AG09319 (cell line): ENCODE measurements around the gene MYO7A.

Source experiments
- DNase-seq: peaks from one replicate; pipeline ENCODE4 v3.0.0-alpha.2; 2010; ENCODE audit warnings: low read depth; ENCODE audit errors: extremely low read depth
- CTCF ChIP-seq: IDR thresholded peaks from 2 replicates; pipeline ENCODE4 v1.5.1; 2011; ENCODE audit warnings: low read depth, mild to moderate bottlenecking, inconsistent platforms, low read length, moderate library complexity

Gene MYO7A

GRCh38 chr11:77232242-77232641, 104.2 kb downstream of the MYO7A start:
- no peak for TF ChIP-seq CTCF
- DNase-seq: no peak

- no peak for DNase-seq
These were observed 105.0 kb downstream of the MYO7A start for GRCh38 chr11:77233011-77233410.

GRCh38 chr11:77236901-77237300, 108.9 kb downstream of the MYO7A start:
- no peak for TF ChIP-seq CTCF
- DNase-seq: no peak

More at GRCh38 chr11:77233011-77233410, 105.0 kb downstream of the MYO7A start:
- TF ChIP-seq CTCF: no peak

- no peak for TF ChIP-seq CTCF
- DNase-seq: peak; percentile 16
These were observed 116.4 kb downstream of the MYO7A start for GRCh38 chr11:77244277-77245027.

GRCh38 chr11:77249427-77249826, 121.4 kb downstream of the MYO7A start:
- TF ChIP-seq CTCF: no peak
- DNase-seq: no peak

GRCh38 chr11:77250881-77251640, 123.0 kb downstream of the MYO7A start:
- no peak for TF ChIP-seq CTCF
- no peak for DNase-seq
